H1 (cell line): ENCODE data around the gene RAB35. TPM values are rescaled to one million over a fixed set of nuclear protein-coding genes. Genes with fewer than 3 reads are reported as not detected.

Experiments
- CTCF ChIA-PET: fragments of 300-600 bp; sonication (Branson Sonifier 250); formaldehyde crosslinking; loops from one replicate; lab custom pipeline; 2021; ENCODE audit not compliant: partially characterized antibody; lab: Charles Lee
- POLR2A ChIA-PET: fragments of 300-600 bp; sonication (Branson Sonifier 250); formaldehyde crosslinking; loops from one replicate; lab custom pipeline; 2021; ENCODE audit warnings: inconsistent platforms; ENCODE audit not compliant: partially characterized antibody; lab: Charles Lee
- DNase-seq, 2 experiments: peaks; one replicate each; pipeline versions ENCODE4 v3.0.0 to v3.0.0-alpha.2; 2010 to 2022; ENCODE audit warnings: low spot score in 2 of 2, low read depth in 1 of 2, mixed read lengths in 1 of 2
- FAIRE-seq: peaks from 2 replicates; lab custom pipeline; 2011; peaks lifted over from hg19 to GRCh38; lab: Jason Lieb, UNC
- H2AFZ ChIP-seq: 2 replicates; pipeline ENCODE4 v1.8.1; 2012; ENCODE audit warnings: low read length, inconsistent platforms
- H2AK5ac ChIP-seq: 2 replicates; pipeline ENCODE4 v1.6.1; 2013; ENCODE audit warnings: low read depth, low read length
- H2BK120ac ChIP-seq: replicated peaks from 2 replicates; pipeline ENCODE3; 2013; ENCODE audit warnings: low read depth, low read length, inconsistent platforms
- H2BK12ac ChIP-seq: 2 replicates; pipeline ENCODE4 v1.6.1; 2013; ENCODE audit warnings: low read depth, low read length
- H2BK15ac ChIP-seq: 2 replicates; pipeline ENCODE4 v1.6.1; 2013; ENCODE audit warnings: low read length
- H2BK20ac ChIP-seq: 2 replicates; pipeline ENCODE4 v1.6.1; 2013; ENCODE audit warnings: low read length
- H2BK5ac ChIP-seq: 2 replicates; pipeline ENCODE4 v1.6.1; 2013; ENCODE audit warnings: low read depth, low read length
- H3K14ac ChIP-seq: 2 replicates; pipeline ENCODE4 v1.6.1; 2013; ENCODE audit warnings: inconsistent platforms; ENCODE audit not compliant: insufficient read length
- H3K18ac ChIP-seq: 2 replicates; pipeline ENCODE4 v1.6.1; 2013; ENCODE audit warnings: low read length; ENCODE audit errors: extremely low read depth
- H3K23ac ChIP-seq: 2 replicates; pipeline ENCODE4 v1.6.1; 2013; ENCODE audit warnings: inconsistent platforms; ENCODE audit not compliant: insufficient read length
- H3K23me2 ChIP-seq: 2 replicates; pipeline ENCODE4 v1.6.1; 2013; ENCODE audit warnings: low read depth, low read length
- H3K27ac ChIP-seq: 2 replicates; pipeline ENCODE4 v1.6.1; 2011; ENCODE audit warnings: low read depth, low read length, inconsistent platforms
- H3K27me3 ChIP-seq, 4 experiments: replicated peaks in 1 of 4; 1 replicate in 1 of 4; 2 replicates in 3 of 4; pipeline versions ENCODE4 v1.6.1 to v1.8.1; 2011 to 2013; ENCODE audit warnings: low read length in 3 of 4, mild to moderate bottlenecking in 3 of 4, inconsistent platforms in 2 of 4, mixed read lengths in 2 of 4, moderate library complexity in 1 of 4; ENCODE audit not compliant: control insufficient read depth in 3 of 4, insufficient read depth in 3 of 4; ENCODE audit errors: extremely low read depth in 1 of 4
- H3K36me3 ChIP-seq, 4 experiments: 2 replicates each; pipeline versions ENCODE4 v1.6.1 to v1.8.1; 2011 to 2013; ENCODE audit warnings: mild to moderate bottlenecking in 4 of 4, low read length in 3 of 4, moderate library complexity in 2 of 4, control low read depth in 1 of 4, inconsistent platforms in 1 of 4; ENCODE audit not compliant: insufficient read depth in 4 of 4, control insufficient read depth in 2 of 4
- H3K4ac ChIP-seq: replicated peaks from 2 replicates; pipeline ENCODE3; 2013; ENCODE audit warnings: low read length, low read depth, mixed read lengths, inconsistent platforms; ENCODE audit not compliant: insufficient read length
- H3K4me1 ChIP-seq, 4 experiments: replicated peaks in 1 of 4; 1 replicate in 1 of 4; 2 replicates in 3 of 4; pipeline versions ENCODE4 v1.6.1 to v1.8.1; 2011 to 2013; ENCODE audit warnings: low read length in 3 of 4, inconsistent platforms in 2 of 4, mixed read lengths in 1 of 4; ENCODE audit not compliant: insufficient read depth in 4 of 4, control insufficient read depth in 3 of 4
- H3K4me2 ChIP-seq, 2 experiments: 2 replicates each; pipeline versions ENCODE4 v1.6.1 to v1.8.1; 2011 to 2013; ENCODE audit warnings: low read depth in 2 of 2, low read length in 2 of 2, control low read depth in 1 of 2, inconsistent platforms in 1 of 2, mild to moderate bottlenecking in 1 of 2; ENCODE audit not compliant: insufficient read depth in 1 of 2
- H3K4me3 ChIP-seq, 4 experiments: fragments of 200-600, 300-600 bp in 1 of 4; sonication (generic), shearing (Covaris generic), sonication (Bioruptor Twin) in 1 of 4; 2 replicates each; pipeline versions ENCODE4 v1.5.1 to v1.8.1; 2011 to 2016; ENCODE audit warnings: low read length in 4 of 4, low read depth in 3 of 4, control low read depth in 2 of 4, inconsistent platforms in 2 of 4, mild to moderate bottlenecking in 2 of 4, mixed read lengths in 1 of 4, moderate library complexity in 1 of 4; ENCODE audit not compliant: insufficient read depth in 2 of 4; ENCODE audit errors: extremely low read depth in 1 of 4
- H3K56ac ChIP-seq: replicated peaks from 2 replicates; pipeline ENCODE3; 2013; ENCODE audit warnings: low read depth, mild to moderate bottlenecking, mixed read lengths, low read length, inconsistent platforms; ENCODE audit not compliant: insufficient read length
- H3K79me1 ChIP-seq: 2 replicates; pipeline ENCODE4 v1.6.1; 2013; ENCODE audit warnings: low read depth, low read length, control low read depth
- H3K79me2 ChIP-seq, 2 experiments: 2 replicates each; pipeline versions ENCODE4 v1.6.1 to v1.8.1; 2012 to 2013; ENCODE audit warnings: low read length in 2 of 2, mild to moderate bottlenecking in 2 of 2, inconsistent platforms in 1 of 2; ENCODE audit not compliant: insufficient read depth in 2 of 2, control insufficient read depth in 1 of 2
- H3K9ac ChIP-seq, 4 experiments: replicated peaks in 1 of 4; 1 replicate in 1 of 4; 2 replicates in 3 of 4; pipeline versions ENCODE4 v1.6.1 to v1.8.1; 2011 to 2013; ENCODE audit warnings: low read depth in 3 of 4, low read length in 3 of 4, control low read depth in 2 of 4, mild to moderate bottlenecking in 2 of 4, moderate library complexity in 2 of 4, inconsistent platforms in 1 of 4; ENCODE audit errors: extremely low read depth in 1 of 4
- H3K9me3 ChIP-seq, 2 experiments: 2 replicates each; pipeline versions ENCODE4 v1.6.1 to v1.8.1; 2012 to 2013; ENCODE audit warnings: mild to moderate bottlenecking in 2 of 2, moderate library complexity in 2 of 2, control low read depth in 1 of 2, inconsistent platforms in 1 of 2, low read depth in 1 of 2, low read length in 1 of 2, mixed read lengths in 1 of 2; ENCODE audit not compliant: insufficient read depth in 2 of 2
- H4K20me1 ChIP-seq, 2 experiments: replicated peaks in 1 of 2; 2 replicates each; pipeline versions ENCODE3 to v1.8.1; 2011 to 2013; ENCODE audit warnings: inconsistent platforms in 2 of 2, low read length in 2 of 2, mild to moderate bottlenecking in 1 of 2; ENCODE audit not compliant: insufficient read depth in 2 of 2, control insufficient read depth in 1 of 2
- H4K5ac ChIP-seq: 2 replicates; pipeline ENCODE4 v1.6.1; 2013; ENCODE audit warnings: low read length, low read depth, mixed read lengths, inconsistent platforms; ENCODE audit not compliant: insufficient read length
- H4K8ac ChIP-seq: 2 replicates; pipeline ENCODE4 v1.8.0; 2013; ENCODE audit warnings: mild to moderate bottlenecking, moderate library complexity, low read length, inconsistent platforms; ENCODE audit not compliant: insufficient read depth; ENCODE audit errors: extremely low read depth
- H4K91ac ChIP-seq: replicated peaks from 2 replicates; pipeline ENCODE3; 2013; ENCODE audit warnings: low read length, mixed read lengths, inconsistent platforms; ENCODE audit not compliant: insufficient read length
- BCL11A ChIP-seq, 2 experiments: IDR thresholded peaks; one replicate each; pipeline ENCODE4 v1.6.1; 2011; ENCODE audit warnings: low read depth in 2 of 2, low read length in 2 of 2, mild to moderate bottlenecking in 2 of 2
- CEBPB ChIP-seq: IDR thresholded peaks from 2 replicates; pipeline ENCODE4 v1.6.1; 2012; ENCODE audit warnings: low read depth, low read length
- EP300 ChIP-seq, 2 experiments: IDR thresholded peaks; 1 replicate in 1 of 2; 2 replicates in 1 of 2; pipeline ENCODE4 v1.6.1; 2011 to 2012; ENCODE audit warnings: low read depth in 2 of 2, low read length in 2 of 2, mild to moderate bottlenecking in 2 of 2, borderline replicate concordance in 1 of 2, inconsistent platforms in 1 of 2, moderate library complexity in 1 of 2
- JUND ChIP-seq: IDR thresholded peaks from 2 replicates; pipeline ENCODE4 v1.6.1; 2011; ENCODE audit warnings: mild to moderate bottlenecking, improper control_type of control experiment, low read length
- PHF8 ChIP-seq: fragments of 200-600 bp; sonication (generic); conservative IDR thresholded peaks from 2 replicates; pipeline ENCODE4 v1.7.1; 2012; ENCODE audit warnings: low read depth, mild to moderate bottlenecking, inconsistent platforms, low read length, moderate library complexity
- POLR2A ChIP-seq, 2 experiments: IDR thresholded peaks; 1 replicate in 1 of 2; 2 replicates in 1 of 2; pipeline ENCODE4 v1.6.1; 2011; ENCODE audit warnings: low read depth in 2 of 2, low read length in 2 of 2, mild to moderate bottlenecking in 2 of 2; ENCODE audit errors: control extremely low read depth in 1 of 2
- RXRA ChIP-seq: IDR thresholded peaks from 2 replicates; pipeline ENCODE4 v1.6.1; 2011; ENCODE audit warnings: low read depth, mild to moderate bottlenecking, low read length, moderate library complexity; ENCODE audit not compliant: insufficient read depth
- WGBS, 2 experiments: shearing (Covaris generic) in 1 of 2; methylation state at CpG; one replicate each; pipeline versions ENCODE4 v1.1.6 to v1.1.7; 2013 to 2015; ENCODE audit warnings: low lambda C conversion rate in 2 of 2, mixed read lengths in 2 of 2, inconsistent platforms in 1 of 2, low coverage in 1 of 2, missing lambda C conversion rate in 1 of 2; ENCODE audit not compliant: insufficient replicate concordance in 2 of 2, insufficient coverage in 1 of 2, insufficient read length in 1 of 2; ENCODE audit errors: extremely low coverage in 1 of 2, missing lambda C conversion rate in 1 of 2; 5-methylcytosine and 5-hydroxymethylcytosine counted together
- polyA plus RNA-seq, 7 experiments: library from polyadenylated mRNA; depleted of rRNA in 3 of 7; stranded (reverse) in 5 of 7; unstranded in 2 of 7; fragments of >200 nt in 5 of 7; fragments of 200-250 nt in 2 of 7; gene quantifications; 1 replicate in 5 of 7; 2 replicates in 1 of 7; 4 replicates in 1 of 7; pipeline versions ENCODE4 v1.2.1 to v1.2.3, GENCODE V29; 2011 to 2013; ENCODE audit warnings: missing spikeins in 2 of 7, mixed read lengths in 2 of 7
- total RNA-seq: library from RNA; stranded (reverse); fragmentation: NEBNext Ultra II Directional; extraction: Animal tissue kit (Norgen Biotek cat#: 25700); gene quantifications from 2 replicates; pipeline ENCODE4 v1.2.1, GENCODE V29; 2021

RAB35 gene
- total and polyA plus RNA-seq, 2 of the 8 experiments (the other 6 are each of a cell fraction or from before 2014, with no cell fraction given): 33.4 to 39.0 TPM

- no peak overlapping the region for H2BK5ac ChIP-seq
- DNase-seq (no peak), FAIRE-seq (no peak)
- POLR2A ChIA-PET: interaction anchor here (0.9 to 1.6 kb wide), 4 partner anchors 9 to 46 kb away, joined by 3 to 6 read pairs (median 4); partner anchors contain the start of gene RPLP0
- no peak overlapping the region for H3K4me3 ChIP-seq
- no peak overlapping the region for H3K27ac ChIP-seq
- H3K36me3 ChIP-seq: peaks cover 41 to 86% (median 78%) of the 10 kb centered on the region in 4 experiments
- H3K9ac ChIP-seq: no peak overlapping the region
- no peak overlapping the region for H3K56ac ChIP-seq
- no peak overlapping the region for H3K18ac ChIP-seq
- H3K14ac ChIP-seq: no peak overlapping the region
- H3K4ac ChIP-seq: no peak overlapping the region
- no peak overlapping the region for H3K23ac ChIP-seq
- H2AK5ac ChIP-seq: no peak overlapping the region
- H2BK20ac ChIP-seq: no peak overlapping the region
- no peaks in the 10 kb centered on the region for H3K9me3 ChIP-seq
- TF ChIP-seq EP300 (IDR thresholded peaks at IDR 0.05; ENCODE audit: borderline replicate concordance in 1 of 2, low read depth in 2 of 2, low read length in 2 of 2) (no peak), PHF8 (no peak), JUND (no peak), POLR2A (IDR thresholded peaks at IDR 0.05; ENCODE audit: control extremely low read depth in 1 of 2, low read depth in 2 of 2, low read length in 2 of 2) (no peak), CEBPB (no peak), BCL11A (IDR thresholded peaks at IDR 0.05; ENCODE audit: low read depth in 2 of 2, low read length in 2 of 2) (no peak), RXRA (no peak)
- H2AFZ ChIP-seq: no peak overlapping the region
- H4K91ac ChIP-seq: no peak overlapping the region
- no peak overlapping the region for H2BK12ac ChIP-seq
- 92% methylated on average over 15 of the region's 15 CpGs; no CpG with 5 or more reads in 1 of the 2 experiments for WGBS, 2 experiments
- H3K79me1 ChIP-seq: peaks cover 2% of the 10 kb centered on the region; the same call in 1 of the 2 replicates
- H3K23me2 ChIP-seq: no peaks in the 10 kb centered on the region
- no peak overlapping the region for H4K5ac ChIP-seq
- CTCF ChIA-PET: no interaction called here
- H3K27me3 ChIP-seq: no peaks in the 10 kb centered on the region
- no peak overlapping the region for H3K4me2 ChIP-seq
- peaks cover 3 to 11% of the 10 kb centered on the region in 2 experiments for H4K20me1 ChIP-seq
- no peaks in the 10 kb centered on the region for H3K4me1 ChIP-seq
- H3K79me2 ChIP-seq: no peaks in the 10 kb centered on the region
- H4K8ac ChIP-seq: no peak overlapping the region
- H2BK15ac ChIP-seq: no peak overlapping the region
- H2BK120ac ChIP-seq: no peak overlapping the region
Observed at GRCh38 chr12:120155072-120155471, 38.5 kb upstream of the RAB35 start.
